Fibroblast of lung (primary cell): Measurements from ENCODE around the gene HTT. TPM values are rescaled to one million over a fixed set of nuclear protein-coding genes. Genes with fewer than 3 reads are reported as not detected.

ENCODE experiments used
- DNase-seq, 2 donors: peaks; one replicate each; pipeline versions ENCODE4 v3.0.0 to v3.0.0-alpha.2; 2010; ENCODE audit warnings: low read depth in 2 of 2
- H2AFZ ChIP-seq: 2 replicates; pipeline ENCODE4 v1.5.1; 2012; ENCODE audit warnings: low read length, control low read depth, inconsistent platforms
- H3K27ac ChIP-seq: 2 replicates; pipeline ENCODE4 v1.5.1; 2011; ENCODE audit warnings: low read length, control low read depth; ENCODE audit not compliant: insufficient read depth
- H3K27me3 ChIP-seq: 2 replicates; pipeline ENCODE4 v1.5.1; 2011; ENCODE audit warnings: mild to moderate bottlenecking, low read length; ENCODE audit not compliant: control insufficient read depth, insufficient read depth
- H3K36me3 ChIP-seq: 2 replicates; pipeline ENCODE4 v1.5.1; 2011; ENCODE audit warnings: low read length; ENCODE audit not compliant: control insufficient read depth, insufficient read depth
- H3K4me1 ChIP-seq: 2 replicates; pipeline ENCODE4 v1.5.1; 2011; ENCODE audit warnings: low read length; ENCODE audit not compliant: control insufficient read depth, insufficient read depth; ENCODE audit errors: extremely low read depth
- H3K4me2 ChIP-seq: 2 replicates; pipeline ENCODE4 v1.5.1; 2011; ENCODE audit warnings: low read length, control low read depth; ENCODE audit not compliant: insufficient read depth; ENCODE audit errors: extremely low read depth
- H3K4me3 ChIP-seq, 4 experiments: fragments of 200-600 bp in 1 of 4; sonication (generic) in 1 of 4; replicated peaks in 1 of 4; 2 replicates each; pipeline ENCODE4 v1.5.1; 2011 to 2016; ENCODE audit warnings: low read length in 4 of 4, low read depth in 3 of 4, mild to moderate bottlenecking in 3 of 4, control low read depth in 2 of 4, inconsistent platforms in 1 of 4, mixed read lengths in 1 of 4; ENCODE audit not compliant: insufficient read depth in 1 of 4; ENCODE audit errors: control extremely low read depth in 1 of 4
- H3K79me2 ChIP-seq: 2 replicates; pipeline ENCODE4 v1.5.1; 2012; ENCODE audit warnings: mild to moderate bottlenecking, low read length, inconsistent platforms; ENCODE audit not compliant: control insufficient read depth, insufficient read depth
- H3K9ac ChIP-seq: 2 replicates; pipeline ENCODE4 v1.5.1; 2011; ENCODE audit warnings: mild to moderate bottlenecking, low read length, control low read depth; ENCODE audit not compliant: insufficient read depth
- H3K9me3 ChIP-seq: 2 replicates; pipeline ENCODE4 v1.5.1; 2012; ENCODE audit warnings: low read depth, low read length; ENCODE audit not compliant: control insufficient read depth, insufficient read depth
- H4K20me1 ChIP-seq: 2 replicates; pipeline ENCODE4 v1.5.1; 2011; ENCODE audit warnings: low read length; ENCODE audit not compliant: control insufficient read depth, insufficient read depth; ENCODE audit errors: extremely low read depth
- EZH2 ChIP-seq: IDR thresholded peaks from 2 replicates; pipeline ENCODE4 v1.5.1; 2012; ENCODE audit warnings: low read length, control low read depth, mild to moderate bottlenecking; ENCODE audit errors: missing control alignments
- polyA plus RNA-seq, 2 donors: library from polyadenylated mRNA; depleted of rRNA in 1 of 2; stranded (reverse) in 1 of 2; unstranded in 1 of 2; fragments of >200 nt; gene quantifications; 2 replicates each; pipeline ENCODE4 v1.2.1, GENCODE V29; 2011 to 2012; ENCODE audit warnings: missing spikeins in 1 of 2
- total RNA-seq: library from RNA; depleted of rRNA; stranded (reverse); fragments of >200 nt; gene quantifications from 2 replicates; pipeline ENCODE4 v1.2.1, GENCODE V29; 2014
- TF ChIP-seq, protein P1 (sequence below), 2 donors: IDR thresholded peaks in 1 of 2; conservative IDR thresholded peaks in 1 of 2; 1 replicate in 1 of 2; 2 replicates in 1 of 2; pipeline ENCODE4 v1.5.1; 2011 to 2012; ENCODE audit warnings: low read length in 2 of 2, control low read depth in 1 of 2, inconsistent platforms in 1 of 2, low read depth in 1 of 2, mild to moderate bottlenecking in 1 of 2

HTT gene
- total and polyA plus RNA-seq, 2 donors (not counting 1 experiment from before 2014, with no cell fraction given): 13.2 to 41.8 TPM

DNA sequence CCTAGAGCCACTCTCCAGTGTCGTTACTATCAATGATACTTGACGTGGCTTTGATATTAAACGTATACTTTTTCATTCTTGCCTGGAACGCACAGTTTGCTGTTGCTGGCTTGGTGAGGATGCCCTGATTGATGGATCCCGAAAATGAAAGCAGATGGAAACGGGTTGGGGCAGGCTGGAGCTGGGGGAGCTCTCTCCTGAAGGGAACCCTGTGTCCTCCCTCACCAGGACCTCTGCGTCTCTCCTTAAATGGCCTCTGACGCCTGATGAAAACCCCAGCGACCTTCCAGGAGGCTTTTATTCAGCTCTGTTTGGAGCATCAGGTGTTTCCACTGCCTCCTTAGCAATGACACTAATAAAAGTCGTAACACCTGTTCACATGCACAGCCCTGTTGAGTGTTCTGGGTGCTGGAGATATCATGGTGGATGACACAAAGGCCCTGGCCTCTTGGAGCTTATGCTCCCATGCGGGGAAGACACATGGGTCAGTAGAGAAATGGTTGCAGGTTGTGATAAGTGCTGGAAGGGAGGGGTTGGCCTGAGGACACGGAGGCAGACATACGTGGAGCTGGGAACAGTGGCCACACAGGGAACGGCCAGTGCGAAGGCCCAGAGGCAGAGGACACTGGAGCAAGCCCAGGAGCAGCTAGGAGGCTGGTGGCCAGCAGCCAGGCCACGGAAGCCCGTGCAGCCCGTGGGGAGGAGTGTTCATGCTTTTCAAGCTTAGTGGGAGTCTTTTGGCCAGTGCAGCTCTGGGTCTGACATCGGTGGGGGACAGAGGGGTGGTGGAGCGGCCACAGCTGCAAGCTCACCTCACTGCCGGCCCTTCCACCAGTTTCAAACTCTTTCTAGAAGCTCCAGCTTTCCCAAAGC is 182.0 kb downstream of the HTT start:
- Histone ChIP-seq H2AFZ (no peak overlapping the region), H3K4me2 (no peak overlapping the region), H3K79me2 (no peaks in the 10 kb centered on the region), H3K9ac (no peak overlapping the region), H3K27me3 (no peaks in the 10 kb centered on the region), H3K4me3 (no peak overlapping the region), H3K27ac (no peak overlapping the region), H3K36me3 (no peaks in the 10 kb centered on the region), H3K9me3 (no peaks in the 10 kb centered on the region), H3K4me1 (no peaks in the 10 kb centered on the region), H4K20me1 (no peaks in the 10 kb centered on the region)
- no peak for DNase-seq
- TF ChIP-seq EZH2: no peak
- TF ChIP-seq, protein P1, sequence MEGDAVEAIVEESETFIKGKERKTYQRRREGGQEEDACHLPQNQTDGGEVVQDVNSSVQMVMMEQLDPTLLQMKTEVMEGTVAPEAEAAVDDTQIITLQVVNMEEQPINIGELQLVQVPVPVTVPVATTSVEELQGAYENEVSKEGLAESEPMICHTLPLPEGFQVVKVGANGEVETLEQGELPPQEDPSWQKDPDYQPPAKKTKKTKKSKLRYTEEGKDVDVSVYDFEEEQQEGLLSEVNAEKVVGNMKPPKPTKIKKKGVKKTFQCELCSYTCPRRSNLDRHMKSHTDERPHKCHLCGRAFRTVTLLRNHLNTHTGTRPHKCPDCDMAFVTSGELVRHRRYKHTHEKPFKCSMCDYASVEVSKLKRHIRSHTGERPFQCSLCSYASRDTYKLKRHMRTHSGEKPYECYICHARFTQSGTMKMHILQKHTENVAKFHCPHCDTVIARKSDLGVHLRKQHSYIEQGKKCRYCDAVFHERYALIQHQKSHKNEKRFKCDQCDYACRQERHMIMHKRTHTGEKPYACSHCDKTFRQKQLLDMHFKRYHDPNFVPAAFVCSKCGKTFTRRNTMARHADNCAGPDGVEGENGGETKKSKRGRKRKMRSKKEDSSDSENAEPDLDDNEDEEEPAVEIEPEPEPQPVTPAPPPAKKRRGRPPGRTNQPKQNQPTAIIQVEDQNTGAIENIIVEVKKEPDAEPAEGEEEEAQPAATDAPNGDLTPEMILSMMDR (conservative IDR thresholded peaks at IDR 0.05 in 1 of 2, IDR thresholded peaks at IDR 0.05 in 1 of 2; ENCODE audit: low read depth in 1 of 2, low read length in 2 of 2): no peak

DNA sequence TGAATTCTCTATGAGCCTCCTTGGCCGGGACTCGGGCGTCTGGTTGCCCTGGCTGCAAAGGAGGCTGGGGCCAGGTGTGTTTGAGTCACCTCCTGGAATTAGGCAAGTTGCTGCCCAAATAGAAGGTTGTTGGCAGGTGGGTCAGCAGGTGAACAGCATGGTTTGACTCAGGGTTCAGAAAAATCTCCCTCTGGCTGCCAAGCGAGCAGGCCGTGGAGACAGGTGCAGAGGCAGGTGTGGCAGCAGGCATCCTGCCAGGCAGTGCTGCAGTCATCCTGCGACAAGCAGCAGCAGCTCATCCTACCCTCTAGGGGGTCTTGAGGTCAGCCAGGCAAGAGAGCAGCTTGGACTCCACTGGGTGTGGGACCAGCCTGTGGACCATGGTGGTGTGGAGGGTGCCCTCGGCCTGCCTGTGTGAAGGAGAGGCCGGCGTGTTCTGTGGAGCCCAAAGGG is 182.6 kb downstream of the HTT start:
- no peaks in the 10 kb centered on the region for H3K36me3 ChIP-seq
- H4K20me1 ChIP-seq: no peaks in the 10 kb centered on the region
- no peak for DNase-seq
- no peak overlapping the region for H3K27ac ChIP-seq
- no peaks in the 10 kb centered on the region for H3K9me3 ChIP-seq
- H3K4me1 ChIP-seq: no peaks in the 10 kb centered on the region
- no peaks in the 10 kb centered on the region for H3K79me2 ChIP-seq
- H3K27me3 ChIP-seq: no peaks in the 10 kb centered on the region
- no peak overlapping the region for H3K4me2 ChIP-seq
- H2AFZ ChIP-seq: no peak overlapping the region
- H3K9ac ChIP-seq: no peak overlapping the region
- TF ChIP-seq, protein P1 (conservative IDR thresholded peaks at IDR 0.05 in 1 of 2, IDR thresholded peaks at IDR 0.05 in 1 of 2; ENCODE audit: low read depth in 1 of 2, low read length in 2 of 2): no peak
- TF ChIP-seq EZH2: no peak
- H3K4me3 ChIP-seq: no peak overlapping the region

DNA sequence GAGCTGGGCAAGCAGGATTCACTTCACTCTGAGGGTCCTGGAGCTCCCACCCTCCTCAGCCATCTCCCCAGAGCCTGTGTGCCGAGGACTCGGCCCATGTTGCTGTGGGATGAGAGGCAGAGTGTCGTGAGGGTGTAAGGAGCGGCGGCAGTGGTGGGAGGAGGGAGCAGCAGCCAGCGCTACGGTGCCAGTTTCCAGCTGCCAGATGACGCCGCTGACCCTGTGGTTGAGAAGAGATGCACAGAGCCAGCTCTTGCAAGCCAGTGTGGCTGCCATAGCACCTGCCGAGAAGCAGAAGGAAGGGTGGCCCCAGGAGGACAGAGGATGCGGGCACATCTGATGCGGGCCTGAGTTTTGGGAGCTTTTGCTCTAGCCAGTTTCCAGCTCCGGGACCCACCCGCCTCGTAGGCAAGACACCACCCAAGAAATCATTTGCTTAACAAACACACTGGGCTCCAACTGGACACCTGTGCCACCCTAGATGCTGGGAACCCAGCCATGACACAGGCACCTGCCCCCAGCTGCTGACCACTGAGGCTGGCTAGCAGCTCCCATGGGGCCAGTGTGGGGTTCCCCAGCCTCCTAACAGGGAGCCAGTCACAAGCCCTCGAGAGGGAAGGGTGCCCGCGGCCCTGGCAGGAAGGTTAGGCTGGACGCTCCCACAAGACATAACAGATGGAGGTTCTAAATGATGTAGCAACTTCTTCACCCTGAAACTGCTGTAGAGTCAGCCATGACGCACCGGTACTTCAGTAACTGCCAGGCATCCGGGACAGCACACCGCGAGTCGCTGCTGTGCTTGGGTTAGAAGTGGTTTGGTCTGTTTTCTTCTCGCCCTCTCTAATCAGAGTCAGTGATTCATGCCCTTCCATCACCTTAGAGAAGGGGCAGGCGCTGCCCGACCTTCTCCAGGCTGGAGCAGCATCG is 183.3 kb downstream of the HTT start:
- Histone ChIP-seq H3K4me1 (no peaks in the 10 kb centered on the region), H2AFZ (no peak overlapping the region), H3K4me2 (no peak overlapping the region)

More for the DNA sequence above, 183.3 kb downstream of the HTT start:
- Histone ChIP-seq H3K9ac (no peak overlapping the region), H3K27ac (no peak overlapping the region), H3K36me3 (no peaks in the 10 kb centered on the region), H3K9me3 (no peaks in the 10 kb centered on the region), H3K79me2 (no peaks in the 10 kb centered on the region), H3K4me3 (no peak overlapping the region), H3K27me3 (no peaks in the 10 kb centered on the region), H4K20me1 (no peaks in the 10 kb centered on the region)
- TF ChIP-seq EZH2: no peak
- TF ChIP-seq, protein P1 (conservative IDR thresholded peaks at IDR 0.05 in 1 of 2, IDR thresholded peaks at IDR 0.05 in 1 of 2; ENCODE audit: low read depth in 1 of 2, low read length in 2 of 2): no peak
- DNase-seq: peak; percentile 38 to 81
